IMR-90 (cell line): Measurements from ENCODE around the gene LRP5. TPM values are rescaled to one million over a fixed set of nuclear protein-coding genes. Genes with fewer than 3 reads are reported as not detected.
A peak's percentile ranks its signal among the peaks of the same experiment; 100 is the strongest.

ENCODE experiments used
- ATAC-seq: fragments of 200-7000 bp; cut with Tn5 transposase; 2 replicates; pipeline ENCODE4 v1.9.1; 2020; ENCODE audit warnings: low read depth, mild to moderate bottlenecking, moderate library complexity
- BruUV-seq: library from RNA; stranded (reverse); fragments of 400-500 nt; replicated peaks from 2 replicates; lab custom pipeline; 2021; lab: Mats Ljungman, UMichigan
- CTCF ChIA-PET: fragments of 300-600 bp; formaldehyde crosslinking; extraction: SDS; loops from one replicate; lab custom pipeline; 2021; ENCODE audit warnings: antibody characterized with exemption; lab: Yijun Ruan, JAX
- POLR2A ChIA-PET: fragments of 300-600 bp; sonication (Branson Sonifier 250); formaldehyde crosslinking; loops from one replicate; lab custom pipeline; 2022; ENCODE audit warnings: antibody characterized with exemption; ENCODE audit not compliant: unreplicated experiment; lab: Charles Lee
- DNase-seq: peaks from one replicate; pipeline ENCODE4 v3.0.0; 2013
- H2AFZ ChIP-seq: replicated peaks from 2 replicates; pipeline ENCODE3; 2013; ENCODE audit warnings: low read length, mild to moderate bottlenecking; ENCODE audit not compliant: poor library complexity
- H2AK5ac ChIP-seq: 2 replicates; pipeline ENCODE4 v1.6.1; 2013; ENCODE audit warnings: low read depth, low read length, inconsistent platforms
- H2AK9ac ChIP-seq: replicated peaks from 2 replicates; pipeline ENCODE3; 2013; ENCODE audit warnings: mild to moderate bottlenecking, low read depth, low read length, moderate library complexity; ENCODE audit not compliant: poor library complexity
- H2BK120ac ChIP-seq: 2 replicates; pipeline ENCODE4 v1.6.1; 2013; ENCODE audit warnings: low read depth, low read length, inconsistent platforms
- H2BK15ac ChIP-seq: 3 replicates; pipeline ENCODE4 v1.6.1; 2013; ENCODE audit warnings: low read depth, low read length, inconsistent platforms
- H2BK20ac ChIP-seq: 2 replicates; pipeline ENCODE4 v1.6.1; 2013; ENCODE audit warnings: low read depth, mild to moderate bottlenecking, inconsistent platforms, low read length, moderate library complexity
- H2BK5ac ChIP-seq: 2 replicates; pipeline ENCODE4 v1.6.1; 2013; ENCODE audit warnings: mild to moderate bottlenecking, low read depth, low read length, inconsistent platforms; ENCODE audit not compliant: poor library complexity, severe bottlenecking
- H3K14ac ChIP-seq: replicated peaks from 2 replicates; pipeline ENCODE4 v1.6.1; 2013; ENCODE audit warnings: low read depth, low read length, inconsistent platforms
- H3K18ac ChIP-seq: 2 replicates; pipeline ENCODE4 v1.6.1; 2013; ENCODE audit warnings: low read depth, low read length, control low read depth
- H3K23ac ChIP-seq: 2 replicates; pipeline ENCODE4 v1.6.1; 2013; ENCODE audit warnings: low read depth, low read length, inconsistent platforms
- H3K27ac ChIP-seq: 2 replicates; pipeline ENCODE4 v1.5.1; 2013; ENCODE audit warnings: mild to moderate bottlenecking, control low read depth, low read length; ENCODE audit not compliant: insufficient read depth
- H3K27me3 ChIP-seq: 2 replicates; pipeline ENCODE4 v1.6.1; 2013; ENCODE audit warnings: low read length; ENCODE audit not compliant: control insufficient read depth, insufficient read depth
- H3K36me3 ChIP-seq: 2 replicates; pipeline ENCODE4 v1.6.1; 2013; ENCODE audit warnings: low read length, mixed read lengths; ENCODE audit not compliant: control insufficient read depth, insufficient read depth
- H3K4ac ChIP-seq: 2 replicates; pipeline ENCODE4 v1.6.1; 2013; ENCODE audit warnings: low read depth, low read length, inconsistent platforms
- H3K4me1 ChIP-seq: 2 replicates; pipeline ENCODE4 v1.6.1; 2013; ENCODE audit warnings: low read length, mixed read lengths; ENCODE audit not compliant: control insufficient read depth, insufficient read depth
- H3K4me2 ChIP-seq: 2 replicates; pipeline ENCODE4 v1.6.1; 2013; ENCODE audit warnings: low read depth, mild to moderate bottlenecking, control low read depth, low read length, moderate library complexity
- H3K4me3 ChIP-seq: 2 replicates; pipeline ENCODE4 v1.5.1; 2013; ENCODE audit warnings: low read depth, mild to moderate bottlenecking, control low read depth, low read length, moderate library complexity; ENCODE audit not compliant: insufficient read depth
- H3K56ac ChIP-seq: 2 replicates; pipeline ENCODE4 v1.6.1; 2013; ENCODE audit warnings: low read length, inconsistent platforms; ENCODE audit not compliant: insufficient read depth; ENCODE audit errors: extremely low read depth
- H3K79me1 ChIP-seq, 2 experiments: 2 replicates each; pipeline ENCODE4 v1.6.1; 2013; ENCODE audit warnings: low read length in 2 of 2, inconsistent platforms in 1 of 2, low read depth in 1 of 2
- H3K9ac ChIP-seq: 2 replicates; pipeline ENCODE4 v1.6.1; 2013; ENCODE audit warnings: low read depth, low read length, control low read depth
- H3K9me1 ChIP-seq: 2 replicates; pipeline ENCODE4 v1.6.1; 2013; ENCODE audit warnings: low read length, inconsistent platforms; ENCODE audit not compliant: insufficient read depth
- H3K9me3 ChIP-seq: 2 replicates; pipeline ENCODE4 v1.6.1; 2013; ENCODE audit warnings: low read length; ENCODE audit not compliant: control insufficient read depth, insufficient read depth
- H4K20me1 ChIP-seq: 2 replicates; pipeline ENCODE4 v1.6.1; 2013; ENCODE audit warnings: low read length, inconsistent platforms; ENCODE audit not compliant: insufficient read depth
- H4K5ac ChIP-seq: 2 replicates; pipeline ENCODE4 v1.6.1; 2013; ENCODE audit warnings: mild to moderate bottlenecking, low read depth, low read length, control low read depth
- H4K8ac ChIP-seq, 2 experiments: 2 replicates each; pipeline ENCODE4 v1.6.1; 2013; ENCODE audit warnings: low read depth in 2 of 2, low read length in 2 of 2, control low read depth in 1 of 2, inconsistent platforms in 1 of 2
- H4K91ac ChIP-seq: 2 replicates; pipeline ENCODE4 v1.6.1; 2013; ENCODE audit warnings: low read depth, low read length, inconsistent platforms; ENCODE audit not compliant: insufficient read depth
- BHLHE40 ChIP-seq: fragments of 150-350 bp; IDR thresholded peaks from 2 replicates; pipeline ENCODE4 v1.6.1; 2016; ENCODE audit warnings: mild to moderate bottlenecking, low read depth, low read length
- CEBPB ChIP-seq: IDR thresholded peaks from 2 replicates; pipeline ENCODE4 v1.6.1; 2012; ENCODE audit warnings: low read depth, low read length, improper control_type of control experiment
- CHD1 ChIP-seq: IDR thresholded peaks from 2 replicates; pipeline ENCODE4 v1.6.1; 2012; ENCODE audit warnings: low read depth, low read length, improper control_type of control experiment
- FOS ChIP-seq: fragments of 150-350 bp; IDR thresholded peaks from 2 replicates; pipeline ENCODE4 v1.6.1; 2016; ENCODE audit warnings: low read depth, low read length
- MAZ ChIP-seq: IDR thresholded peaks from 2 replicates; pipeline ENCODE4 v1.6.1; 2012; ENCODE audit warnings: low read depth, mild to moderate bottlenecking, low read length, improper control_type of control experiment, moderate library complexity, borderline replicate concordance
- MXI1 ChIP-seq: IDR thresholded peaks from 2 replicates; pipeline ENCODE4 v1.6.1; 2012; ENCODE audit warnings: low read depth, mild to moderate bottlenecking, low read length, moderate library complexity, borderline replicate concordance
- NFE2L2 ChIP-seq: fragments of 150-350 bp; IDR thresholded peaks from 2 replicates; pipeline ENCODE4 v1.6.1; 2016; ENCODE audit warnings: low read depth, mild to moderate bottlenecking, low read length
- POLR2A ChIP-seq: IDR thresholded peaks from 2 replicates; pipeline ENCODE4 v1.6.1; 2012; ENCODE audit warnings: mild to moderate bottlenecking, low read depth, low read length
- RCOR1 ChIP-seq: IDR thresholded peaks from 2 replicates; pipeline ENCODE4 v1.6.1; 2012; ENCODE audit warnings: mild to moderate bottlenecking, low read length, improper control_type of control experiment; ENCODE audit not compliant: insufficient replicate concordance
- RFX5 ChIP-seq: IDR thresholded peaks from 2 replicates; pipeline ENCODE4 v1.8.0; 2012; ENCODE audit warnings: low read depth, mild to moderate bottlenecking, low read length, moderate library complexity
- WGBS, 2 experiments: methylation state at CpG; one replicate each; pipeline versions ENCODE4 v1.1.5 to v1.1.7; 2013; ENCODE audit warnings: missing lambda C conversion rate in 2 of 2; ENCODE audit not compliant: insufficient read length in 1 of 2; ENCODE audit errors: extremely low coverage in 2 of 2; 5-methylcytosine and 5-hydroxymethylcytosine counted together
- dilution Hi-C: fragments of 300-500 bp; cut with HindIII; formaldehyde crosslinking; loops from one replicate; pipeline ENCODE4 v1.14.3; 2018; ENCODE audit warnings: low sequenced_read_pairs; ENCODE audit not compliant: unreplicated experiment
- in situ Hi-C: fragments of 300-500 bp; cut with MboI; formaldehyde crosslinking; loops from 3 replicates; pipeline ENCODE4 v1.14.3; 2019; ENCODE audit warnings: low sequenced_read_pairs, inconsistent platforms, mixed read lengths
- intact Hi-C: fragments of 100-400 bp; cut with micrococcal nuclease; formaldehyde crosslinking; loops from 2 replicates; pipeline ENCODE4 v1.10.0; 2022
- polyA plus RNA-seq, 3 experiments: library from polyadenylated mRNA; depleted of rRNA; stranded (reverse); fragments of >200 nt; gene quantifications; 2 replicates each; pipeline ENCODE4 v1.2.3, GENCODE V29; 2012; ENCODE audit warnings: low replicate concordance in 1 of 3
- total RNA-seq: library from RNA; depleted of rRNA; stranded (reverse); fragments of >200 nt; gene quantifications from 2 replicates; pipeline ENCODE4 v1.2.3, GENCODE V29; 2012
- TF ChIP-seq, protein P1 (sequence below): fragments of 150-350 bp; IDR thresholded peaks from 2 replicates; pipeline ENCODE4 v1.6.1; 2016; ENCODE audit warnings: low read depth, mild to moderate bottlenecking, low read length, moderate library complexity, borderline replicate concordance
- TF ChIP-seq, protein P2 (sequence below): fragments of 150-350 bp; IDR thresholded peaks from 2 replicates; pipeline ENCODE4 v1.6.1; 2017; ENCODE audit warnings: mild to moderate bottlenecking, antibody characterized with exemption, low read length, low read depth
- TF ChIP-seq, protein P3 (sequence below): conservative IDR thresholded peaks from 2 replicates; pipeline ENCODE4 v1.5.1; 2012; ENCODE audit warnings: mild to moderate bottlenecking, low read depth, low read length, improper control_type of control experiment

The LRP5 gene
- total and polyA plus RNA-seq, 2 of the 4 experiments (the other 2 are of a cell fraction): 10.4 to 15.0 TPM

DNA sequence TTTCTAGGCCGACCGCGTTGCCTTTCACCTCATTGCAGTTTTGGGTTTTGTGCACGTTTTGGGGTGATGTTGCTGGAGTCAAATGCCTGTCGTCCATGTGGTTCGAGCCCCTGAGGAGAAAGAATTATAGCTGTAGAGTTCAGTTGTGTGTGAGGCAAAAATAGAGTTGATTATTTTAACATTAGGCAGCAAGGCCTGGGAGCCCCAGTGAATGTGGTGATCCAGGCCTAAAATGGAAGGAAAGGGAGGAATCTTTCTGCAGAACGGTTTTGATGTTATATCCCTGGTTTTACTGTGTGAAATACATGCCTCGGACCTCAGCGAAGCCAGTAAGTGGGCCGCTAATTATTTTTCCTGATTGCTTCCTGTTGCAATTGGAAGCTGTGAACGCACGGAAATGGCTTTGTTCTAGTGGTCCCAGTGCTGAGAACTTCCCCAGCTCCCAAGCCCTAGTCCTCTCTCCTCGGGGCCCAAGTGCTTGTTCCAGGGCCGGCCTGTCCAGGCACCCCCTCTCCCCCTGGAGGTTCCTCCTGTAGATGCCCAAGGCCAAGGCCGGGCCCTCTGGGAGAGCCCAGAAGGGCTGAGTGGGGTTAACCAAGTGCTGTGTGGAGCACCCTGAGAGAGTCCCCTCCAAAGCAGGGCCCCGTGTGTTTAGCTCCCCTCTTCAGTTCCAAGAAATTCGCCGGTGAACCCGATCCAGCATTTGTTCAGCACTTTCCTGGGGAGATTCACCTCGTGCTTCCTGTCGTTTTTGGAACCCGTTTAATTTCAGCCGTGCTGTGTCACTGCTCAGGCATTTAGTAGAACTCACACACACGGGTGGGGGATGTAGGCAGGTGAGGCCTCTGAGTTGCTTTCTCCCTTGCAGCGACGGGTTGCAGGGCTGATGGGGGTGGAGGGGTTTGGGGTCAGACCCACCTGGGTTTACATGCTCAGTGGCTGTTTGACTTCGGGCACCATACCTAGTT lies 2.1 kb downstream of the LRP5 start:
- no peaks in the 10 kb centered on the region for H3K9me3 ChIP-seq
- peaks cover 32% of the 10 kb centered on the region for H4K20me1 ChIP-seq
- H3K27ac ChIP-seq: peak overlapping the region; percentile 71
- peak; percentile 59 for DNase-seq
- H3K9me1 ChIP-seq: 0 out of 2 replicates have a peak, but pooled peaks cover 3% of the 10 kb centered on the region
- peak overlapping the region; percentile 1; the same call in 1 of the 3 replicates for H2BK15ac ChIP-seq
- peaks cover 13% of the 10 kb centered on the region for H3K4me1 ChIP-seq
- H3K14ac ChIP-seq: peak overlapping the region; percentile 32
- 18% methylated on average over 9 of the region's 27 CpGs; no CpG with 5 or more reads in 1 of the 2 experiments for WGBS, 2 experiments
- no peaks in the 10 kb centered on the region for H3K36me3 ChIP-seq
- H3K56ac ChIP-seq: peak overlapping the region; percentile 5; the same call in 1 of the 2 replicates
- H2BK20ac ChIP-seq: peak overlapping the region; percentile 23
- H2AK9ac ChIP-seq: peak overlapping the region; percentile 88
- peak; percentile 25 for ATAC-seq
- ChIA-PET CTCF (interaction anchor here (0.8 kb wide), 1 partner anchor 60 kb away, joined by 3 read pairs; no protein-coding TSS in a partner anchor), POLR2A (no interaction called here)
- peak overlapping the region; percentile 44 for H2AK5ac ChIP-seq
- H3K23ac ChIP-seq: peak overlapping the region; percentile 57
- dilution Hi-C loops (no loop called here), intact Hi-C loops (loop anchor here (1.0 to 5.0 kb wide), 3 partner anchors 40 to 133 kb away; no protein-coding TSS in a partner anchor), in situ Hi-C loops (no loop called here)
- peak overlapping the region; percentile 69 for H3K4ac ChIP-seq
- peak overlapping the region; percentile 73 for H4K5ac ChIP-seq
- peak overlapping the region; percentile 47 for H2BK5ac ChIP-seq
- peak overlapping the region; percentile 86 for H3K4me2 ChIP-seq
- H4K91ac ChIP-seq: peak overlapping the region; percentile 43
- H3K4me3 ChIP-seq: peak overlapping the region; percentile 64
- H3K27me3 ChIP-seq: no peaks in the 10 kb centered on the region
- BruUV-seq: no TSS peak
- H2BK120ac ChIP-seq: peak overlapping the region; percentile 21; the same call in 1 of the 2 replicates
- peak overlapping the region; percentile 30 for H3K18ac ChIP-seq
- H4K8ac ChIP-seq: peak overlapping the region; percentile 46 to 59
- peaks cover 18 to 51% of the 10 kb centered on the region in 2 experiments for H3K79me1 ChIP-seq
- H2AFZ ChIP-seq: peak overlapping the region; percentile 79
- H3K9ac ChIP-seq: peak overlapping the region; percentile 54
- TF ChIP-seq CEBPB (no peak), RFX5 (no peak), RCOR1 (no peak), MAZ (no peak), CHD1 (no peak), FOS (no peak), BHLHE40 (no peak), POLR2A (no peak), NFE2L2 (no peak), MXI1 (no peak)
- TF ChIP-seq, protein P1, sequence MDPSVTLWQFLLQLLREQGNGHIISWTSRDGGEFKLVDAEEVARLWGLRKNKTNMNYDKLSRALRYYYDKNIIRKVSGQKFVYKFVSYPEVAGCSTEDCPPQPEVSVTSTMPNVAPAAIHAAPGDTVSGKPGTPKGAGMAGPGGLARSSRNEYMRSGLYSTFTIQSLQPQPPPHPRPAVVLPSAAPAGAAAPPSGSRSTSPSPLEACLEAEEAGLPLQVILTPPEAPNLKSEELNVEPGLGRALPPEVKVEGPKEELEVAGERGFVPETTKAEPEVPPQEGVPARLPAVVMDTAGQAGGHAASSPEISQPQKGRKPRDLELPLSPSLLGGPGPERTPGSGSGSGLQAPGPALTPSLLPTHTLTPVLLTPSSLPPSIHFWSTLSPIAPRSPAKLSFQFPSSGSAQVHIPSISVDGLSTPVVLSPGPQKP: no peak
- TF ChIP-seq, protein P2, sequence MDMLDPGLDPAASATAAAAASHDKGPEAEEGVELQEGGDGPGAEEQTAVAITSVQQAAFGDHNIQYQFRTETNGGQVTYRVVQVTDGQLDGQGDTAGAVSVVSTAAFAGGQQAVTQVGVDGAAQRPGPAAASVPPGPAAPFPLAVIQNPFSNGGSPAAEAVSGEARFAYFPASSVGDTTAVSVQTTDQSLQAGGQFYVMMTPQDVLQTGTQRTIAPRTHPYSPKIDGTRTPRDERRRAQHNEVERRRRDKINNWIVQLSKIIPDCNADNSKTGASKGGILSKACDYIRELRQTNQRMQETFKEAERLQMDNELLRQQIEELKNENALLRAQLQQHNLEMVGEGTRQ: no peak
- TF ChIP-seq, protein P3, sequence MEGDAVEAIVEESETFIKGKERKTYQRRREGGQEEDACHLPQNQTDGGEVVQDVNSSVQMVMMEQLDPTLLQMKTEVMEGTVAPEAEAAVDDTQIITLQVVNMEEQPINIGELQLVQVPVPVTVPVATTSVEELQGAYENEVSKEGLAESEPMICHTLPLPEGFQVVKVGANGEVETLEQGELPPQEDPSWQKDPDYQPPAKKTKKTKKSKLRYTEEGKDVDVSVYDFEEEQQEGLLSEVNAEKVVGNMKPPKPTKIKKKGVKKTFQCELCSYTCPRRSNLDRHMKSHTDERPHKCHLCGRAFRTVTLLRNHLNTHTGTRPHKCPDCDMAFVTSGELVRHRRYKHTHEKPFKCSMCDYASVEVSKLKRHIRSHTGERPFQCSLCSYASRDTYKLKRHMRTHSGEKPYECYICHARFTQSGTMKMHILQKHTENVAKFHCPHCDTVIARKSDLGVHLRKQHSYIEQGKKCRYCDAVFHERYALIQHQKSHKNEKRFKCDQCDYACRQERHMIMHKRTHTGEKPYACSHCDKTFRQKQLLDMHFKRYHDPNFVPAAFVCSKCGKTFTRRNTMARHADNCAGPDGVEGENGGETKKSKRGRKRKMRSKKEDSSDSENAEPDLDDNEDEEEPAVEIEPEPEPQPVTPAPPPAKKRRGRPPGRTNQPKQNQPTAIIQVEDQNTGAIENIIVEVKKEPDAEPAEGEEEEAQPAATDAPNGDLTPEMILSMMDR: no peak
